Measurements from ENCODE around the gene SMIM12.

Gene SMIM12

GRCh38 chr1:34858901-34859445, 576 bp downstream of the SMIM12 start:
- no peaks in the 10 kb centered on the region for H3K9me3 ChIP-seq (replicated peaks in 1 of 2; ENCODE audit: control insufficient read depth in 2 of 2, insufficient read depth in 1 of 2, low read depth in 1 of 2, low read length in 2 of 2)
- no peak overlapping the region for H3K27ac ChIP-seq (replicated peaks; ENCODE audit: low read length)
- H4K91ac ChIP-seq (ENCODE audit: low read depth, low read length, poor library complexity), result no peak overlapping the region
- H2AK5ac ChIP-seq (ENCODE audit: low read depth, low read length), result no peak overlapping the region
- H2AFZ ChIP-seq (ENCODE audit: low read length), result peak overlapping the region; percentile 97
- no peak overlapping the region for H3K4ac ChIP-seq (ENCODE audit: low read length)
- no peak overlapping the region for H2BK12ac ChIP-seq (ENCODE audit: low read length)
- no CpG with 5 or more reads among the region's 15 CpGs for WGBS, 2 donors (ENCODE audit: extremely low coverage in 2 of 2, insufficient read length in 2 of 2, insufficient replicate concordance in 1 of 2)
- H4K8ac ChIP-seq (ENCODE audit: low read depth, low read length), result no peak overlapping the region
- H3K4me3 ChIP-seq (ENCODE audit: low read length in 2 of 2), result peak overlapping the region; percentile 99 to 100
- H2BK5ac ChIP-seq (ENCODE audit: low read length), result no peak overlapping the region
- H3K23ac ChIP-seq (ENCODE audit: low read depth, low read length, poor library complexity), result peak overlapping the region; percentile 86
- peak overlapping the region; percentile 64 for H3K4me2 ChIP-seq (ENCODE audit: insufficient read depth, low read length, poor library complexity, severe bottlenecking)
- peaks cover 11 to 19% of the 10 kb centered on the region in 2 donors for H3K36me3 ChIP-seq (replicated peaks in 1 of 2; ENCODE audit: control insufficient read depth in 2 of 2, insufficient read depth in 2 of 2, low read length in 2 of 2)
- no peak for DNase-seq (ENCODE audit: low spot score)
- no peak overlapping the region for H2BK15ac ChIP-seq (ENCODE audit: low read length)
- H3K9ac ChIP-seq (ENCODE audit: low read depth, low read length, poor library complexity), result peak overlapping the region; percentile 95
- no peaks in the 10 kb centered on the region for H3K79me1 ChIP-seq (ENCODE audit: low read depth, low read length)
- H3K27me3 ChIP-seq (ENCODE audit: control insufficient read depth in 3 of 3, insufficient read depth in 3 of 3, low read depth in 1 of 3, low read length in 3 of 3), result peaks cover 0 to 2% (median 0%) of the 10 kb centered on the region in 3 experiments
- peaks cover 3 to 6% of the 10 kb centered on the region in 2 donors for H3K4me1 ChIP-seq (ENCODE audit: control insufficient read depth in 2 of 2, insufficient read depth in 1 of 2, low read depth in 1 of 2, low read length in 2 of 2)
- peak overlapping the region; percentile 91 for H3K18ac ChIP-seq (ENCODE audit: low read length)
- no peak overlapping the region for H3K14ac ChIP-seq (ENCODE audit: low read length)
- H2BK120ac ChIP-seq (ENCODE audit: low read depth, low read length), result no peak overlapping the region

GRCh38 chr1:34856697-34857096, 2.9 kb downstream of the SMIM12 start:
- Histone ChIP-seq H3K9me3 (replicated peaks in 1 of 2; ENCODE audit: control insufficient read depth in 2 of 2, insufficient read depth in 1 of 2, low read depth in 1 of 2, low read length in 2 of 2) (no peaks in the 10 kb centered on the region), H2AK5ac (ENCODE audit: low read depth, low read length) (no peak overlapping the region), H3K27ac (replicated peaks; ENCODE audit: low read length) (no peak overlapping the region), H2BK15ac (ENCODE audit: low read length) (no peak overlapping the region), H2BK120ac (ENCODE audit: low read depth, low read length) (no peak overlapping the region), H2BK5ac (ENCODE audit: low read length) (no peak overlapping the region), H3K36me3 (replicated peaks in 1 of 2; ENCODE audit: control insufficient read depth in 2 of 2, insufficient read depth in 2 of 2, low read length in 2 of 2) (peaks cover 11 to 26% of the 10 kb centered on the region in 2 donors), H3K18ac (ENCODE audit: low read length) (no peak overlapping the region), H3K23ac (ENCODE audit: low read depth, low read length, poor library complexity) (no peak overlapping the region), H3K14ac (ENCODE audit: low read length) (no peak overlapping the region), H3K79me1 (ENCODE audit: low read depth, low read length) (no peaks in the 10 kb centered on the region), H3K4me2 (ENCODE audit: insufficient read depth, low read length, poor library complexity, severe bottlenecking) (no peak overlapping the region), H3K4me1 (ENCODE audit: control insufficient read depth in 2 of 2, insufficient read depth in 1 of 2, low read depth in 1 of 2, low read length in 2 of 2) (peaks cover 3 to 6% of the 10 kb centered on the region in 2 donors), H2AFZ (ENCODE audit: low read length) (no peak overlapping the region), H4K8ac (ENCODE audit: low read depth, low read length) (no peak overlapping the region), H2BK12ac (ENCODE audit: low read length) (no peak overlapping the region), H3K4ac (ENCODE audit: low read length) (no peak overlapping the region), H3K9ac (ENCODE audit: low read depth, low read length, poor library complexity) (no peak overlapping the region), H3K4me3 (ENCODE audit: low read length in 2 of 2) (no peak overlapping the region), H4K91ac (ENCODE audit: low read depth, low read length, poor library complexity) (no peak overlapping the region), H3K27me3 (ENCODE audit: control insufficient read depth in 3 of 3, insufficient read depth in 3 of 3, low read depth in 1 of 3, low read length in 3 of 3) (no peaks in the 10 kb centered on the region)
- no peak for DNase-seq (ENCODE audit: low spot score)
- no CpG with 5 or more reads among the region's 6 CpGs for WGBS, 2 donors (ENCODE audit: extremely low coverage in 2 of 2, insufficient read length in 2 of 2, insufficient replicate concordance in 1 of 2)

GRCh38 chr1:34852677-34853217, 6.8 kb downstream of the SMIM12 start:
- H2BK120ac ChIP-seq (ENCODE audit: low read depth, low read length), result no peak overlapping the region
- H3K4me2 ChIP-seq (ENCODE audit: insufficient read depth, low read length, poor library complexity, severe bottlenecking), result no peak overlapping the region
- H2AFZ ChIP-seq (ENCODE audit: low read length), result no peak overlapping the region
- peaks cover 0 to 3% of the 10 kb centered on the region in 2 donors for H3K4me1 ChIP-seq (ENCODE audit: control insufficient read depth in 2 of 2, insufficient read depth in 1 of 2, low read depth in 1 of 2, low read length in 2 of 2)
- H2BK5ac ChIP-seq (ENCODE audit: low read length), result no peak overlapping the region
- no peak overlapping the region for H3K23ac ChIP-seq (ENCODE audit: low read depth, low read length, poor library complexity)
- no peak overlapping the region for H3K18ac ChIP-seq (ENCODE audit: low read length)
- H4K8ac ChIP-seq (ENCODE audit: low read depth, low read length), result no peak overlapping the region
- H3K9ac ChIP-seq (ENCODE audit: low read depth, low read length, poor library complexity), result no peak overlapping the region
- H3K27me3 ChIP-seq (ENCODE audit: control insufficient read depth in 3 of 3, insufficient read depth in 3 of 3, low read depth in 1 of 3, low read length in 3 of 3), result no peaks in the 10 kb centered on the region
- no CpG with 5 or more reads among the region's 6 CpGs for WGBS, 2 donors (ENCODE audit: extremely low coverage in 2 of 2, insufficient read length in 2 of 2, insufficient replicate concordance in 1 of 2)
- H3K79me1 ChIP-seq (ENCODE audit: low read depth, low read length), result no peaks in the 10 kb centered on the region
- H3K9me3 ChIP-seq (replicated peaks in 1 of 2; ENCODE audit: control insufficient read depth in 2 of 2, insufficient read depth in 1 of 2, low read depth in 1 of 2, low read length in 2 of 2), result no peaks in the 10 kb centered on the region
- peak; percentile 90 for DNase-seq (ENCODE audit: low spot score)
- H3K36me3 ChIP-seq (replicated peaks in 1 of 2; ENCODE audit: control insufficient read depth in 2 of 2, insufficient read depth in 2 of 2, low read length in 2 of 2), result peaks cover 11 to 58% of the 10 kb centered on the region in 2 donors
- H2AK5ac ChIP-seq (ENCODE audit: low read depth, low read length), result no peak overlapping the region
- no peak overlapping the region for H4K91ac ChIP-seq (ENCODE audit: low read depth, low read length, poor library complexity)
- H3K27ac ChIP-seq (replicated peaks; ENCODE audit: low read length), result no peak overlapping the region
- no peak overlapping the region for H2BK15ac ChIP-seq (ENCODE audit: low read length)
- no peak overlapping the region for H3K4ac ChIP-seq (ENCODE audit: low read length)
- no peak overlapping the region for H3K14ac ChIP-seq (ENCODE audit: low read length)
- H2BK12ac ChIP-seq (ENCODE audit: low read length), result no peak overlapping the region
- H3K4me3 ChIP-seq (ENCODE audit: low read length in 2 of 2), result no peak overlapping the region

- peaks cover 0 to 6% of the 10 kb centered on the region in 2 donors for H3K4me1 ChIP-seq (ENCODE audit: control insufficient read depth in 2 of 2, insufficient read depth in 1 of 2, low read depth in 1 of 2, low read length in 2 of 2)
- H3K79me1 ChIP-seq (ENCODE audit: low read depth, low read length), result no peaks in the 10 kb centered on the region
- no peak overlapping the region for H2AK5ac ChIP-seq (ENCODE audit: low read depth, low read length)
- no peak overlapping the region for H4K8ac ChIP-seq (ENCODE audit: low read depth, low read length)
- no peak overlapping the region for H2AFZ ChIP-seq (ENCODE audit: low read length)
- no peak overlapping the region for H2BK120ac ChIP-seq (ENCODE audit: low read depth, low read length)
- H3K27me3 ChIP-seq (ENCODE audit: control insufficient read depth in 3 of 3, insufficient read depth in 3 of 3, low read depth in 1 of 3, low read length in 3 of 3), result no peaks in the 10 kb centered on the region
- H3K18ac ChIP-seq (ENCODE audit: low read length), result no peak overlapping the region
- no CpG with 5 or more reads among the region's 13 CpGs for WGBS, 2 donors (ENCODE audit: extremely low coverage in 2 of 2, insufficient read length in 2 of 2, insufficient replicate concordance in 1 of 2)
- H3K9me3 ChIP-seq (replicated peaks in 1 of 2; ENCODE audit: control insufficient read depth in 2 of 2, insufficient read depth in 1 of 2, low read depth in 1 of 2, low read length in 2 of 2), result no peaks in the 10 kb centered on the region
- no peak overlapping the region for H2BK5ac ChIP-seq (ENCODE audit: low read length)
- H3K27ac ChIP-seq (replicated peaks; ENCODE audit: low read length), result no peak overlapping the region
- H3K36me3 ChIP-seq (replicated peaks in 1 of 2; ENCODE audit: control insufficient read depth in 2 of 2, insufficient read depth in 2 of 2, low read length in 2 of 2), result peaks cover 11 to 62% of the 10 kb centered on the region in 2 donors
- H3K4me3 ChIP-seq (ENCODE audit: low read length in 2 of 2), result no peak overlapping the region
- no peak overlapping the region for H3K4me2 ChIP-seq (ENCODE audit: insufficient read depth, low read length, poor library complexity, severe bottlenecking)
- no peak overlapping the region for H3K14ac ChIP-seq (ENCODE audit: low read length)
- H3K9ac ChIP-seq (ENCODE audit: low read depth, low read length, poor library complexity), result no peak overlapping the region
- no peak overlapping the region for H3K23ac ChIP-seq (ENCODE audit: low read depth, low read length, poor library complexity)
- no peak overlapping the region for H3K4ac ChIP-seq (ENCODE audit: low read length)
- DNase-seq (ENCODE audit: low spot score), result no peak
- H4K91ac ChIP-seq (ENCODE audit: low read depth, low read length, poor library complexity), result no peak overlapping the region
- no peak overlapping the region for H2BK12ac ChIP-seq (ENCODE audit: low read length)
- H2BK15ac ChIP-seq (ENCODE audit: low read length), result no peak overlapping the region
Measured at GRCh38 chr1:34851431-34852105, 8.0 kb downstream of the SMIM12 start.

All from neuronal stem cell (in vitro differentiated cells).